ENCODE results near the gene PHRF1.
"Not testable (repeated sequence)": the region's sequence is repeated elsewhere in the genome, so short reads cannot be mapped to it uniquely, and the experiment has no call there.

The PHRF1 gene

DNA sequence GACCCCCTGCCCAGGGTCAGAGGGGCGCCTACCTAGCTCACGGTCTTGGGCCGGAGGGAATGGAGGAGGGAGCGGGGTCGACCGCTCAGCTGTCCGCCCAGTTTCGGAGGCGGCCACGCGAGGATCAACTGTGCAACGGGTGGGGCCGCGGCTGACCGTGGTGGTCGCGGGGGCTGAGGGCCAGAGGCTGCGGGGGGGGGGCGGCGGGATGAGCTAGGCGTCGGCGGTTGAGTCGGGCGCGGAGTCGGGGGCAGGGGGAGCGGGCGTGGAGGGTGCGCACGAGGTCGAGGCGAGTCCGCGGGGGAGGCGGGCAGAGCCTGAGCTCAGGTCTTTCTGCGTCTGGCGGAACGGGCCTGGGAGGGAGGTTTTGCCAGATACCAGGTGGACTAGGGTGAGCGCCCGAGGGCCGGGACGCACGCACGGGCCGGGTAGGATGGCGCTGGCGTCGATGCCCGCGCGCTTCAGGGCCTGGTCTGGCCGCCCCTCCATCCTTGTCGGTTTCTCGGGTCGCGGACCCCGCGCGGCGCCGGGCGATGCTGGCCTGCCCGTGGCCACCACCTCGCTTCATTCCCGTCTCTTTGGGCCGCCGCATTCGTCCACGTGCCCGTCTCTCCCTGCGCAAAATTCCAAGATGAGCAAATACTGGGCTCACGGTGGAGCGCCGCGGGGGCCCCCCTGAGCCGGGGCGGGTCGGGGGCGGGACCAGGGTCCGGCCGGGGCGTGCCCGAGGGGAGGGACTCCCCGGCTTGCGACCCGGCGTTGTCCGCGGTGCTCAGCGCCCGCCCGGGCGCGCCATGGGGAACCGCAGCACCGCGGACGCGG is 60.5 kb downstream of the PHRF1 start, which contains the start of gene DRD4:
DRD4 (plus strand) TSS at position 759 of the 822 bp plus-strand sequence; CDS start at position 795, 36 bp downstream.
- no peak for DNase-seq

DNA sequence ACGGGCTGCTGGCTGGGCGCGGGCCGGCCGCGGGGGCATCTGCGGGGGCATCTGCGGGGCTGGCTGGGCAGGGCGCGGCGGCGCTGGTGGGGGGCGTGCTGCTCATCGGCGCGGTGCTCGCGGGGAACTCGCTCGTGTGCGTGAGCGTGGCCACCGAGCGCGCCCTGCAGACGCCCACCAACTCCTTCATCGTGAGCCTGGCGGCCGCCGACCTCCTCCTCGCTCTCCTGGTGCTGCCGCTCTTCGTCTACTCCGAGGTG is 61.0 kb downstream of the PHRF1 start:
- no peak for DNase-seq

DNA sequence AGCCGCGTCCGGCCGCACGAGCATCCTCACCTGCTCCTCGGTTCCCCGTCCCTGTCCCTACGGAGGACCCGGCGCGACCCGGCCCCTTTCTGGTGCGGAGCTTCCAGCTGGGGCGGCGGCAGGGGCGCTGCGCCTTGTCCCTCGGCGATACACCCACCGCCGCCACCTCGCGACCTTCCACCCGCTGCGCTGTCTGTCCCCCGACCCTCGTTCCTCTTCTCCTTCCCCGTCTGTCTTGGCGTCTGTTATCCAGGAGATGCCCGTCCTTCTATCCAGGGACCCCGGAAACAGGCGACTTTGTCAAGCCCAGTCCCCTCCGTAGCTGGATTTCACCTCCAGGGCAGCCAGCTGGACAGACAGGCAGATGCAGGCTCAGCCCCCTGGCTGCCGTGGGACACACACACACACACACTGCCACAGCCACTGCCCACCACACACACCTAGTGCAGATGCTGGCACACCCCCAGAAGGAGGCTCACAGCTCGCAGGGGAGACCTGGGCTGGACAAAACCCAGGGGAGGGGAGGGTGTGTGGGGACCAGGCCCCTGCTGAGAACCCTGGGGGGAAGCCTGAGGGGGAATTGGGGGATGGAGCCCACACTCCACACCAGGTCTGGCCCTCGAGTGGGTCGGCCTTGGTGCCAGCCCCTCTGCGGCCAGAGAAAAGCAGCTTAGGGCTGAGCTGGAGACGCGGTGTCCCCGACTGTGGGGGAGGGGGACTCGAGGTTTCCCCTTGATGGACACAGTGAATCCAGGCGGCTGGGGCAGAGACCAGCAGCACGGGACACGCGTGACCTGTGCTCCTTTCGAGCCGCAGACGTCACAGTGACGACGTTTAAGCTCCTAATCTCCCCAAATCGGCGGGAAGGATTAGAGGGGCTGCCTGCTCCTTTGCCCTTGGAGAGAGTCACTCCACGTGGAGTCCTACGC is 61.6 kb downstream of the PHRF1 start:
- DNase-seq: no peak

DNA sequence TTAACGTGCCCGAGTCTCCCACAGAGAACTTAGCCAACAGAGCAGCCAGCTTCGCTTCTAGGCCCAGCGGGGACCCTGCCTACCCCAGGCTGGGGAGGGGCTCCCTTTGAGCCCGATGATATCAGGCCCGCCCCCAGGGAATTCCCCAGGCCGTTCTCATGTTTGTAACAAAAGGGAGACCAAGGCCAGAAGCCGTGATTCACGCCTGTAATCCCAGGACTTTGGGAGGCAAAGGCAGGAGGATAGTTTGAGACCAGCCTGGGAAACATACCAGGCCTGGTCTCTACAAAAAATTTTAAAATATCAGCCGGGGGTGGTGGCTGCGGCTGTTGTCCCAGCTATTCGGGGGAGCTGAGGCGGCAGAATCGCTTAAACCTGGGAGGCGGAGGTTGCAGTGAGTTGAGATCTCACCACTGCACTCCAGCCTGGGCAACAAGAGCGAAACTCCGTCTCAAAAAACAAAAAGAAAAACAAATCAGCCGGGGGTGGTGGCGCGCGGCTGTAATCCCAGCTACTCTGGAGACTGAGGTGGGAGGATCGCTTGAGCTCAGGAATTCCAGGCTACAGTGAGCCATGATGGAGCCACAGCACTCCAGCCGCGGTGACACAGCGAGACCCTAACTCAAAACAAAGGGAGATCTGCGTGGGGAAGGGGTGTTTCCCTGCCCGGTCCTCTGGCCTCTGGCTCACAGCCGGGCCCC is 62.5 kb downstream of the PHRF1 start:
- no peak for DNase-seq

DNA sequence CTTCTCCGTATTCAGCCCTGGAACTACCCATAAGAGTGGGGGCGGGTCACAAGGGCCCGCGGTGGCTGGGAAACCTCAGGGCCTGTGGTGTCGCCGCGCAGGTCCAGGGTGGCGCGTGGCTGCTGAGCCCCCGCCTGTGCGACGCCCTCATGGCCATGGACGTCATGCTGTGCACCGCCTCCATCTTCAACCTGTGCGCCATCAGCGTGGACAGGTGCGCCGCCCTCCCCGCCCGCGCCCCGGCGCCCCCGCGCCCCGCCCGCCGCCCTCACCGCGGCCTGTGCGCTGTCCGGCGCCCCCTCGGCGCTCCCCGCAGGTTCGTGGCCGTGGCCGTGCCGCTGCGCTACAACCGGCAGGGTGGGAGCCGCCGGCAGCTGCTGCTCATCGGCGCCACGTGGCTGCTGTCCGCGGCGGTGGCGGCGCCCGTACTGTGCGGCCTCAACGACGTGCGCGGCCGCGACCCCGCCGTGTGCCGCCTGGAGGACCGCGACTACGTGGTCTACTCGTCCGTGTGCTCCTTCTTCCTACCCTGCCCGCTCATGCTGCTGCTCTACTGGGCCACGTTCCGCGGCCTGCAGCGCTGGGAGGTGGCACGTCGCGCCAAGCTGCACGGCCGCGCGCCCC is 63.2 kb downstream of the PHRF1 start:
- DNase-seq: no peak

DNA sequence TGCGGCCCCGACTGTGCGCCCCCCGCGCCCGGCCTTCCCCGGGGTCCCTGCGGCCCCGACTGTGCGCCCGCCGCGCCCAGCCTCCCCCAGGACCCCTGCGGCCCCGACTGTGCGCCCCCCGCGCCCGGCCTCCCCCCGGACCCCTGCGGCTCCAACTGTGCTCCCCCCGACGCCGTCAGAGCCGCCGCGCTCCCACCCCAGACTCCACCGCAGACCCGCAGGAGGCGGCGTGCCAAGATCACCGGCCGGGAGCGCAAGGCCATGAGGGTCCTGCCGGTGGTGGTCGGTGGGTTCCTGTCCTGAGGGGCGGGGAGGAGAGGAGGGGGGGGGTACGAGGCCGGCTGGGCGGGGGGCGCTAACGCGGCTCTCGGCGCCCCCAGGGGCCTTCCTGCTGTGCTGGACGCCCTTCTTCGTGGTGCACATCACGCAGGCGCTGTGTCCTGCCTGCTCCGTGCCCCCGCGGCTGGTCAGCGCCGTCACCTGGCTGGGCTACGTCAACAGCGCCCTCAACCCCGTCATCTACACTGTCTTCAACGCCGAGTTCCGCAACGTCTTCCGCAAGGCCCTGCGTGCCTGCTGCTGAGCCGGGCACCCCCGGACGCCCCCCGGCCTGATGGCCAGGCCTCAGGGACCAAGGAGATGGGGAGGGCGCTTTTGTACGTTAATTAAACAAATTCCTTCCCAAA is 63.9 kb downstream of the PHRF1 start:
- DNase-seq: no peak

DNA sequence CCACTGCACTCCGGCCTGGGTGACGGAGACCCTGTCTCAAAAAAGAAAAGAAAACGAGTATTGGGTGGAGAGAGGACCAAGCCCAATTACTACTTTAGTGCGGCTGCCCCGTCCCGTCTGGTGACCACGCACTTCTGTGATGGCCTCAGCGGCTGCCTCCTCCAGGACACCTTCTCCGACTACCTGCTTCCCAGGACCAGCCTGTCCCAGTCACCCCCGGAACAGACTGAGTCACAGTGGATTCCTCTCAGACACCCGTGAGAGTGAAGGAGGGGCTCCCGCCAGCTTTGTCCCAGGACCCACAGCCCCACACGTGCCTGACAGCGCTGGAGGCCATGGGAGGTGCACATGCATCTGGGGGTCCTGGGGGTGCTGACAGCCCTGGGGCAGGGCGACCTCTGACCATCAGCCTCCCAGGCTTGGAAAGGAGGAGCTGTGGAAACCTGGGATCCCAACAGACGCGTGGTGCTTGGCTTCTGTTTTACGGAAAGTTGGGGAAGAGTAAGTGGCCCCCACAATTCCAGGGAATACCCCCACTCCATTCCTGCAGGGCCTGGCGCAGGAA is 65.6 kb downstream of the PHRF1 start:
- DNase-seq: no peak

DNA sequence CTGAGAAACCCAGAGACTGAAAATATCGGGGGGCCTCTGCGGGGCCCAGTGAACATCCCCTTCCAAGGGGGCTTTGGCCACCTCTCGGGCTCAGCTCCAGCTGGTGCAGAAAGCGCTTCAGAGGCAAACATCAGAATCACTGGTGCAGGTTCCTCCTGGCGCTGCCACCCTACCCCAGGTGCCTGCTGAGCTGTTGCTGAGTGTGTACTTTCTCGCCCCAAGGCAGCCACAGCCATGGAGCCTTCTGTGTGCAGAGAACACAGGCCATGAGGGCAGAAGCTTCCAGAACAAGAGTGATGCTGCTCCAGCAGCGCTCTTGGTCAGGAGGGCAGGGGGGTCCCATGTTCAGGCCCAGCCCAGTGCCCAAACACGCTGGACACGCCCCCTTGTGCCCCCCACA is 67.1 kb downstream of the PHRF1 start:
- no peak for DNase-seq

DNA sequence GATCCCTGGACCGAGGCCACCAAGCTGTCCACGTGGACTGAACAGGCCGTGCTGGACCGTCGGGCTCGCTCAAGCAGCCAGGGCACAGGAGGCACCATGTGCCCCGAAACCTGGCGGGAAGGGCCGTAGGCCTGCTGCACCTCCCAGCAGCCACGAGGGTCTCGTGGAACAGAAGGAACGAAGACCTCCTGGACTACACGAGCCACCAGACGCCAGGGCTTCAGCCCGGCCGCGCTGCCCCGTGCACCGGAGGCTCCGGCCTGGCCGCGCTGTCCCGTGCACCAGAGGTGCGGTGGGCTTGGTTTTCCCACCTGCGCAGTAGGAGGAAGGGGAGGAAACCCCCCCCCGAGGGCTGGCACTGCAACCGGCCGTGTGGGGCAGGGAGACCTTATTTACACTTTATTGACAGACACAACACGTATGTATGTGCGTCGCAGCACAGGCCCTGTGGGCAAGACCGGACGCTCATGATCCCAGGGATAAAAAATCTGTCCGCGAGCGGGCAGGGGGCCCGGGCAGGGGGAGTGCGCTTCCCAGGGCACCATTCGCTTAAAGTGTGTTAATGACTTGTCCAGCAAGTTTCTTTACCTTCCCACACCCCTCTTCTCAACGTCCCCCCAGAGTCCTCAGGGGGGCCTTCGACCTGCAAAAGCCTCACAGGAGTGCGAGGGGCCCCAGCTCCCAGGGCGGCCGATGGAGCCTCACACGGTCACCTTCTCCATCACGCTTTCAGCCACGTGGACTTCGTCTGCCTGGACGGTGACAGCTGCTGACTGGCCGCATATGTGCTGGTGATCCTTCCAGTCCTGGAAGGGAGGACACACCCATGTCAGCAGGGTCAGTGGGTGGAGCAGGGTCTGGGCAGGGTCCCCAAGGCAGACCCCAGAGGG is 67.8 kb downstream of the PHRF1 start:
- no peak for DNase-seq

DNA sequence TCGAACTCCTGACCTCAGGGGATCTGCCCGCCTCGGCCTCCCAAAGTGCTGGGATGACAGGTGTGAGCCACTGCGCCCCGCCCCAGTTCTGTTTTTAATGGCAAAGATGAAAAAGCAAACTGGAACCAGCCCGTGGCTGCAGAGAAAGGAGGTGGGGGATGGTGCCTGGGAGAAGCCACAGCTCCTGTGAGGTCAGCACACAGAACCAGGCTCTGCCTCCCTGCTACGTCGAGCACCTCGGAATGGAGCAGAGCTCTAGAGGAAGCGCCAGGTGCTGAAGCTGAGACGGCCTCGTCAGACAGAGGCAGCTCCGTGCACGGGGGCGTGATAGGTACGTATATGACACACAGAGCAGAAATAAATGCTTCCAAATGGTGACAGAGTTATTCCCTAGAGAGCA is 69.3 kb downstream of the PHRF1 start:
- DNase-seq: no peak

DNA sequence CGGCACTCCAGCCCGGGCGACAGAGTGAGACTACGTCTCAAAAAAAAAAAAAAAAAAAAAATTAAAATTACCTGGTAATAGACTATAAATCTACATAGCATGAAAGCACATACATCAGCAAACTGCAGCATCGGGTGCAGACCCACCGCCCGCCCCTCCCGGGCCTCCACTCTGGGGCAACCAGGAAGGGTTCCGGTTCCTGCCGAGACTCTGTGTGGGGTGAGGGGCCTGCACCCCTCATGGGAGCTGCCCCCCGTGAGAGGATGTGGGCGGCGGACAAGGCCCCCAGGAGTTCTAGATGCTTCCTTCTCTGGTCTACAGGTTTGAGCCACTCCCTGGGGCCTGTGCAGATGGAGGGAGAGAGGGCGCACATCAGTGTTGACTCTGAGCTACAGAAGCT is 69.9 kb downstream of the PHRF1 start:
- no peak for DNase-seq

DNA sequence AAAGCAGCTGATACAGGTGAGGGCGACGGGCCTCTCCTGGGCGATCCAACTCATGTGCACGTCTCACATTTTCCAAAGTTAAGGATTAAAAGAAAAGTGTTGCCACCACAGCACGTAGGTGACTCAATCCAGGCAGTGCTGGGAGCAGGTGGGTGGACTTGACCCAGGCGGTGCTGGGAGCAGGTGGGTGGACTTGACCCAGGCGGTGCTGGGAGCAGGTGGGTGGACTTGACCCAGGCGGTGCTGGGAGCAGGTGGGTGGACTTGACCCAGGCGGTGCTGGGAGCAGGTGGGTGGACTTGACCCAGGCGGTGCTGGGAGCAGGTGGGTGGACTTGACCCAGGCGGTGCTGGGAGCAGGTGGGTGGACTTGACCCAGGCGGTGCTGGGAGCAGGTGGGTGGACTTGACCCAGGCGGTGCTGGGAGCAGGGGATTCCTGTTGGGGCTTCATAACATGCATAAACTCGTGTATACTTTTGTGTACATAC is 71.4 kb downstream of the PHRF1 start:
- not testable (repeated sequence) for DNase-seq

DNA sequence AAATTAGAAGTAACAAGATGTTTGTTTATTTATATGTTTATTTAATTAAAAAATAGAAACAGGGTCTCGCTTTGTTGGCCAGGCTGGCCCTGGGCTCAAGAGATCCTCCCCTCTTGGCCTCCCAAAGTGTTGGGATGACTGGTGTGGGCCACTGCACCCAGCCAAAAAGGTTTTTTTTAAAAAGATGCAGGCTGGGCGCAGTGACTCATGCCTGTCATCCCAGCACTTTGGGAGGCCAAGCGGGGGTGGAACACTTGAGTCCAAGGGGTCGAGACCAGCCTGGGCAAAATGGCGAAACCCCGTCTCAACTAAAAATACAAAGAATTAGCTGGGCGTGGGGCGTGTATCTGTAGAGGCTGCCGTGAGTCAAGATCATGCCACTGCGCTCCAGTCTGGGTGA is 74.2 kb downstream of the PHRF1 start:
- no peak for DNase-seq

DNA sequence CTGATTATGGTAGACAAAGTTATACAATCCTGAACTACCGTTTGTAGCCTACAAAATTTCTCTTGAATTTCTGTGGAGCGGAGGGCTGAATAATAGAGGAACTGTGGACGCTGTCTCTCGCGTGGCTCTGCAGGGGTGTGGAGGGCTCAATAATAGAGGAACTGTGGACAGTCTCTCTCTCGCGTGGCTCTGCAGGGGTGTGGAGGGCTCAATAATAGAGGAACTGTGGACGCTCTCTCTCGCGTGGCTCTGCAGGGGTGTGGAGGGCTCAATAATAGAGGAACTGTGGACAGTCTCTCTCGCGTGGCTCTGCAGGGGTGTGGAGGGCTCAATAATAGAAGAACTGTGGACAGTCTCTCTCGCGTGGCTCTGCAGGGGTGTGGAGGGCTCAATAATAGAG is 76.9 kb downstream of the PHRF1 start:
- not testable (repeated sequence) for DNase-seq

DNA sequence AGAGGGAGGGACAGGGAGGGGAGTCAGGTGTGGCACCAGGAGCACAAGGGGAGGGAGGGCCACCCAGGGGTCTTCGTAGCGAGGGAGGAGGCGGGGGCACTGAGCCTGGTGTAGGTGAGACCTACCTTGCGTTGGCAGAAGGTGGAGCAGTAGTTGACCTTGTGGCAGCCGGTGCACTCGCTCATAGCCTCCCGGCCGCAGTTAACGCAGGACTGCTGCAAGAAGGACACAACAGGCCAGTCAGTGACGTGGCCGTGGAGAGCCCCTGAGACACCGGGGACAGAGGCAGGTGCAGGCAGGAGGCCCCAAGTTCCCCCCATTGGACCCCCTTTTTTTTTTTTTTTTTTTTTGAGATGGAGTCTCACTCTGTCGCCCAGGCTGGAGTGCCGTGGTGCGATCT is 77.6 kb downstream of the PHRF1 start:
- DNase-seq: no peak

DNA sequence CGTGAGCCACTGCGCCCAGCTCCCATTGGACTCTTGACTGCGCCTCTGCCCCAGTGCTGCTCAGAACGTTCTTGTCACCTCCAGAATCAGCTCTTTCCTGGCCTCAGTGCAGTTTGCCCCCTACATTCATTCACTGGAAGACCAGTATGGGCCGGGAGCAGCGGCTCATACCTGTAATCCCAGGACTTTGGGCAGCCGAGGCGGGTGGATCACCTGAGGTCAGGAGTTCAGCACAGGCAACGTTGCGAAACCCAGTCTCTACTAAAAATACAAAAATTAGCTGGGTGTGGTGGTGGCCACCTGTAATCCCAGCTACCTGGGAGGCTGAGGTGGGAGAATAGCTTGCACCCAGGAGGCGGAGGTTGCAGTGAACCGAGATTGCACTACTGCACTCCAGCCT is 78.2 kb downstream of the PHRF1 start:
- DNase-seq: not testable (repeated sequence)

DNA sequence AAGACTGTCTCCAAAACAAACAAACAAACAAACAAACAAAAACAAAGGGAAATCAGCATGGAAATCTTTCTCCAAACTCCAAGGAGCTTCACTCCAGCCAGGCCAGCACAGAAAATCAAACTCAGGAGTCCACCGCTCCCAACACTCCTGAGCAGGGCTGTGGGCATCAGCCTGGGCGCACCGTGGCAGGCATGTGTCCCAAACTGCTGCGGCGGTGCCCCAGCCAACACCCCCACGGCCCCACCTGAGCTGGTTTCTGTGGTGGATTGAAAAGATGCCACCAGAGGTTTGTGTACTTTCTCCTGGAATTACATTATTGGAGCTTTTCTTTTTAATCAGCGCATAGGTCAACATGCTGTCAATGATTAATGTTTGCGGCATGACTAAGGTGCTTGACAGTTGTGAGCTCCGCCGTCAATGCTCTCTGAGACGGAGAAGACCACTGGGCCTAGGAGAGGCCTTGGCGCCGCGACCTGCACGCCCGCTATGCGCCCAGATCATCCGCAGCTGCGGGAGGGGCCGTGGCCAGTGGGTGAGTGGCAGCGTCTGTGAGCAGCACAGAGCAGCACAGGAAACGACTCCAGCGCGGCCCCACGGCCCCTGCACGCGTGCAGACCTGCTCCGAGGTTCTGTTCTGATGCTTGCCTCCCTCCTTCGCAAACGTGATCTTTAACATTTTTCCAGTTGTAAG is 78.9 kb downstream of the PHRF1 start:
- no peak for DNase-seq

DNA sequence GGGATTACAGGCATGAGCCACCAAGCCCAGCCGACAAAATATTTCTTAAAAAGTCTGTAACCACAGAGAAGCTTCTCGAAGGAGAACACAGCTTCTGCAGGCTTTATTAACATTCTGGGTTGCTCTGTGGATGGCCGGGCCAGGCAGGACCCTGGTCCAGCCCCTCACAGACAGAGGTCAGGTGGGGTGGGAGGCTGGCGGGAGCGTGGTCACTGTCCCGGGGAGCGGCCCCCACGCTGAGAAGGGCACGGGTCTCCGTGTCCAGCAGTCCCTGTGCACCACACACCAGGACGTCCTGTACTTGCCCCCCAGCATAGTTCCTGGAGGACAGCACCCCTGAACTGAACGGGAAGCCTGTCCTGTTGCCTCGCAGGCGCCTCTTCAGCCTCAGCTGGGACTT is 80.2 kb downstream of the PHRF1 start:
- no peak for DNase-seq

DNA sequence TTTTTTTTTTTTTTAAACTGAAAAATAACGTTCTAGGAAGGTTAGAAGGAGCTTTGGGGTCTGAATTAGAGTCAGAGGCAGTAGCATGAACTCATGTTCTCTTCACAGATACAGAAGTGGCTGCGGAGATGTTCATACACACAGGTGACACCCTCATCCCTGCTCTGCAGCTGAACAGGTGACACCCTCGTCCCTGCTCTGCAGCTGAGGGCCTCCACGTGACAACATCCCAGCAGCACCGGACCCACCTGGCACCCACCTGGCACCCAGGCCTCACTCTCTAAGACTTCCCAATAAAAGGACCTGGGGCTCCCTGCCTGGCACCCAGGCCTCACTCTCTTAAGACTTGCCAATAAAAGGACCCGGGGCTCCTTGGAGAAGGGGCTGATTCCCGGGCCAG is 80.6 kb downstream of the PHRF1 start:
- no peak for DNase-seq

DNA sequence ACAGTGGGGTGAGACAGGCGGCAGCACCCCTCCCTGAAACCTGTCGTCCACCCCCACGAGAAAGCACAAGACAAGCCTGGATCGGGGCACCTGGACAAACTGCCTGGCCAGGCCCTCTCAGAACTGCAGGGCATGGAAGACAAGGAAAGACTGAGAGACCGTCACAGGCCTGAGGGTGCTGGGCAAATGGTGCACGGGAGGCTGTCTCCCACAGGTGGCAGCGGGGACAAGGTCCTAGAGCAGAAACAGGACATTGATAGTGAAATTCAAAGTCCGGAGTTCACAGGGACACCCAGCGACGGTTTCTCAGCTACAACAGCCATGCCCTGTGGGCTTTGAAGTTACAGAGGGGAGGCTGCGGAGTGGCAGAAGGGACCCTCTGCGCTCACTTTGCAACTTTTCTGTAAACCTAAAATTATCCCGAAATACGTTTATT is 81.4 kb downstream of the PHRF1 start:
- no peak for DNase-seq

All from NCI-H146 (cell line).